GM21360 (cell line): ENCODE results near the gene KRTDAP.

Experiments
- ATAC-seq: cut with Tn5 transposase; IDR thresholded peaks from one replicate; pipeline ENCODE4 v1.9.1; 2021; ENCODE audit warnings: mild to moderate bottlenecking, moderate library complexity; ENCODE audit not compliant: unreplicated experiment

The KRTDAP gene, protein sequence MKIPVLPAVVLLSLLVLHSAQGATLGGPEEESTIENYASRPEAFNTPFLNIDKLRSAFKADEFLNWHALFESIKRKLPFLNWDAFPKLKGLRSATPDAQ

DNA sequence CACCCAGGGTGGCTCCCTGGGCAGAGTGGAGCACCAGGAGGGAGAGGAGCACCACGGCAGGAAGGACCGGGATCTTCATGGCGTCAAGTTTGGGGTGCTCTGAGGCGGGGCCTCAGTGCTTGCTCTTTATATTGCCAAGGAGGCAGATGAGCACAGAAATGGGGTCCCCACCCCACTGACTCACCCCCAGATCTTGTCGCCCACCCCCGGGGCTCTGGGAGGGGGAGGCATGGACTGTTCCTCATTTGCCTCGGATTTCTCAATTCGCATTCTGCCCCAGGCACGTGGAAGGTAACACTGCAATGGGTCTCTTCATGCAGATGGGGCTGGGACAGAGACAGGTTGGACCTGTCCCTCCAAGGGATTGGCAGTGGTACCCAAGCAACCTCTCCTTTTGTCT lies at the start of gene KRTDAP:
KRTDAP (minus strand) TSS at position 101 of the 400 bp plus-strand sequence; CDS start at position 79, 22 bp downstream.
- ATAC-seq: no peak

DNA sequence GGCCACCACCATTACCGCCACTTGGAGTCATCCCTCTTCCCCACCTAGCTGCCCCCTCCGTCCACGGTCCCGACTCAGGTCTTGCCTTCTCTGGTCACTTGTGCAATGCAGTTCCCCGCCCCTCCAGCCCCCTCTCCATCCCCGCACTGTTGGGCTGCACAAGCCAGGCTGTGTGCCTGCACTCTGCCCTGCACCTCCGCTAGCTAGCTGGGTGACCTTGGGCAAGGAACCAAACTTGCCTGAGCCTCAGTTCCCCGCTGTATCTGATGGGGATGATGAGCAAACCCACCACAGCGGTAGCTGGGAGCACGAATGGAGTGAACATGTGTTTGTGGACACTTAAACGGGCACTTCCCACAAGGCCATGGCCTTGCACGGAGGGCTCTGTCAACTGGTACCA lies 49.6 kb upstream of the KRTDAP start:
- ATAC-seq: no peak

DNA sequence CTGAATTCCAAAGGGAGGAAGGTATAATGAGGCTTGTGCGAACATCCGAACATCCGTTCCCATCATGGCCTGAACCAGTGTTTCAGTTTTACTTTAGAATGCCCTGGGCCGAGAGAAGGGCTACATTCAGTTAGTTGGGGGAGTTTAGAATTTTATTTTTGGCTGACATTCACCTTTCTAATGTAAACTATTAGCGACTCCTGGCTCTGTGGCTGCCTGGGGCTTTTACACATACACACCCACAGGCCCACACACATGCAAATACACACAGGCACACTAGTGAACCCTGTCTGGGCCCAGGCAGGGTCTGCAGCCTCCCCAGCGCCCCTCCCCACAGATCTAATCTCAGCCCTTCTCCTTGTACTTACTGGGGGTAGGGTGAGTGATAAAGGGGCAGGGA lies 49.0 kb upstream of the KRTDAP start:
- ATAC-seq: no peak

DNA sequence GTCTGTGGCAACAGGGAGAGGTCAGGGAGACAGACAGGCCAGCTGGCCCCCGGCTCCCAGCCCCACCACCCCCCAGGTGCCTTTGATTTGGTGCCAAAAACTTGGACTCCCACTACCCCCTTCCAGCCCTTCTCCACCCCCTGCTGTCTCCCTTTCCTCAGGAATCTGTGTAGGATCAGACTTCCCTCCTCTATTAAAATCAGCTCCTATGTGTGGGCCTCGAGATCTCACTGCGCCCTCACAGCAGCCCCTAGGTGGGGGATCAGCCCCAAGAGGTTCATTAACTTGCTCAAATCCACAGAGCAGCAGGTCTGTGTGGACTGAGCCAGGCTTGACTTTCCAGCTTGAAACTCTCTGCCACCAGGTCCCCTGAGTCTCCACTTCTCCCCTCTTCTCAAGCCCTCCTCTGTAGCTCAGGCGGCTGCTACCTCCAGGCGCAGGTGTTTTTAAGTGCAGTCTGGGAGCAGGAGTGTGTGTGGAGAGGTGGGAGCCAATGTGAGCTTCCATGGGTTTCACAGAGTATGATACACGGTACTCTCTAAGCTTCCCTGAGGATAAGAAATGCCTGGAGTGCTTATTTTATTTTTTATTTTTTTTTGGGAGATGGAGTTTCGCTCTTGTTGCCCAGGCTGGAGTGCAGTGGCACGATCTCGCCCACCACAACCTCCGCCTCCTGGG lies 44.7 kb upstream of the KRTDAP start:
- no peak for ATAC-seq

DNA sequence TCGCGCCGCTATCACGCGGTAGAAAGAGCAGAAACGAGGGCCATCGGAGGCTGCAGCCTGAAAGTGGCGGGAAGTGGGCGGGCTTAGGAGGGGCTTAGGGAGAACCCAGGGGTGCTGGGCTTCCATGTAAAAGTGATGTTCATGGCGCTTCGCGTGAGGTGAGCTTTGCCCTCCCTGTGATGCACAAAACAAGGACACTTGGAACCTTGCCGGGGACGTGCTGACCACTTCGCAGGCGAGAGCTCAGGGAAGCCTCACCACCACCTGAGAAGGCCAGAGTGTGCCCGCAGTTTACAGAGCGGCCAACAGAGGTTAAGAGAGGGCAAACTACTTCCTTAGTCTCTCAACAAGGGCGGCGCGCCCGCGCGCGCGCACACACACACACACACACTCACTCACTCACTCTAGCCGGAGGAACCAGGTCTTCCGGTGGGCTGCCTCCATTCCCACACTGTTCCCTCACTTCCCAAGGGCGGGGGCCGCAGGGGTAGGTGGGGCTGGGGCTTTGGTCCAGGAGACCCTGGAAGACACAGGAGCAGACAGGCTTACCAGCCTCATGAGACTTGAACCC lies 43.6 kb upstream of the KRTDAP start:
- no peak for ATAC-seq

DNA sequence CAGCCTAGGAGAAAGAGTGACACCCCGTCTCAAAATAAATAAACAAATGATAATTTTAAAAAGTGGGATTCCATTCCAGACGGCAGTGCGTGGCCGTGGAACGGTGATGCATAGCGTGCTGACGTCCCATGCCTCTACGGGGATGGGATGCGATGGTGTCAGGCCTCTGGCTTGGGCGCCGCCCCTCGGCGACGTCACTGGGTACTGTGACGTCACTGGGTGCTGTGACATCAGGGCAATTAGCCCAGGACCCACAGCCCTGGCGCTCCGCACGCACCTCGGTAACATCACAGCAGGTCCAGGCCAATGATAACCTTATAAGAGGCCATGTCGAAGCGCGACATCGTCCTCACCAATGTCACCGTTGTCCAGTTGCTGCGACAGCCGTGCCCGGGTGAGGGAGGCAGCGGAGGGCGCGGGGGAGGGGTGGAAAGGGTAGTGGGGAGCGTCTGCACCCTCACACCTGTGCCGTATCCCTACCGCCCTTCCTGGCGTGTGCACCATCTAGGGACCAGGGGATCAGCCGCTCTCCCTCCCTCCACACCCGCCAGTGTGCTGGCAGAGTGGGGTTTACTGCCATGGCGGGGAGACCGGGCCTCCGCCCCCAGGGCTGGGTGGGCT lies 43.0 kb upstream of the KRTDAP start, which contains the start of gene GAPDHS:
GAPDHS (plus strand) TSS at position 256 of the 621 bp plus-strand sequence; CDS start at position 328, 72 bp downstream.
- ATAC-seq: no peak

DNA sequence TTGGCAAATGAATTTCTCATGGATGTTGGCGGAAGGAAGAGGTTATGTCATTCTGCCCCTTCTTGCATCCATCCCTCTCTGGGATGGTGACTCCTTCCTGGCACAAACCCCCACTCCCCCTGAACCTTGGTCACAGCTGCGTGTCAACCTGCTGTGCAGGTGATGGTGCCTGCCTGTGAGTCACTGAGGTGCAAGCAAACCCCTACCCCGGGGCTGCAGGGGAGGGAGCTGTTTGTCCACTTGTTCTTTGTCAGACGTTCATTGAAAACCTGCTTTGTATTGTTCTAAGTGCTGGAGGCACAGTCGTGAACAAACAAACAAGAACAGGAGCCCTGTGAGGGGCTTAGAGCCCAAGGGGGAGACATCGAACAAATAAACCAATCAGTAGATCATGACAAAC lies 41.0 kb upstream of the KRTDAP start:
- no peak for ATAC-seq

DNA sequence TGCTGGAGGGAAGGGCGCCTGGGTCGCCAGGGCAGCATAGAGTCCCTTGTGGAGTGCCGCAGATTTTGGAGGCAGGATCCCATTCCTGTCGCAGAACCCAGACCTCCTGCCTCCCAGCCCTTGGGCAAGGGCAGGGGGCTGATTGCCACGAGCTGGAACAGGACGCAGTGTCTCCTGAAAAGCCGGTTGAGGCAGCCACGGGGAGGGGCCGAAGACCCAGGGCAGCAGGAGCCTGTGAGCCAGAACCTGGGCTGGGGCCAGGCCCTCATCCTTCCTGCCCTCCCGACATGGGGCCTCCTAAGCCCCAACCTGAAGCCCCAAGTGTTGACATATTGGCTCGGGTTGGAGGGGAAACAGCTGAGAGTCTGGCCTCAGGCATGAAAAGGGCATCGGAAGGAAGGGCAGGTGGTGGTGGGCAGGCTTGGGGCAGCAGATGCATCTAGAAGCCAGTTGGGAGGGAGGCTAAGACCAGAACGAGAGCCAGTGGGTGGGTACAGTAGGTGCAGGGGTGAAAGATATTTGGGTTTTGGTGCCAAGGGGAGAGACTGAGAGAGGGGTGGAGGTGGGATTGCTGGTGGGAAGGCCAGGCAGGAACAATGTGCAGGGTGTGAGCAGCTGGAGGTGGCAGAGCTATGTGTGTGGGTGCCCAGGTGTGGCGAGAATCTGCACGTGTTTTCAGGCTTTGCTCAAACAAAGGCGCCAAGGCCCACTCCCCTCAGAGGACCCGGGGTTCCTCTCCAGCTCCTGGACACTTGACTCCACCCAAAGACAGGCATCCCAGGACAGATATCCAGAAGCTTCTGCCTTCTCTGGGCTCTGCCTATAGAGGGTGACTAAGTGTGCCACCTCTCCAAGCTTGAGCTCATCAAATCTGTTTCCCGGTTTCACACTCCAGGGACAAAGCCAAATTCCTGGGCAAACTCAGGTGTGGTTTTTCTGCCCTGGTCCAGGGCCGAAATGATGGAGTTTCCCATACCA lies 39.3 kb upstream of the KRTDAP start:
- no peak for ATAC-seq

DNA sequence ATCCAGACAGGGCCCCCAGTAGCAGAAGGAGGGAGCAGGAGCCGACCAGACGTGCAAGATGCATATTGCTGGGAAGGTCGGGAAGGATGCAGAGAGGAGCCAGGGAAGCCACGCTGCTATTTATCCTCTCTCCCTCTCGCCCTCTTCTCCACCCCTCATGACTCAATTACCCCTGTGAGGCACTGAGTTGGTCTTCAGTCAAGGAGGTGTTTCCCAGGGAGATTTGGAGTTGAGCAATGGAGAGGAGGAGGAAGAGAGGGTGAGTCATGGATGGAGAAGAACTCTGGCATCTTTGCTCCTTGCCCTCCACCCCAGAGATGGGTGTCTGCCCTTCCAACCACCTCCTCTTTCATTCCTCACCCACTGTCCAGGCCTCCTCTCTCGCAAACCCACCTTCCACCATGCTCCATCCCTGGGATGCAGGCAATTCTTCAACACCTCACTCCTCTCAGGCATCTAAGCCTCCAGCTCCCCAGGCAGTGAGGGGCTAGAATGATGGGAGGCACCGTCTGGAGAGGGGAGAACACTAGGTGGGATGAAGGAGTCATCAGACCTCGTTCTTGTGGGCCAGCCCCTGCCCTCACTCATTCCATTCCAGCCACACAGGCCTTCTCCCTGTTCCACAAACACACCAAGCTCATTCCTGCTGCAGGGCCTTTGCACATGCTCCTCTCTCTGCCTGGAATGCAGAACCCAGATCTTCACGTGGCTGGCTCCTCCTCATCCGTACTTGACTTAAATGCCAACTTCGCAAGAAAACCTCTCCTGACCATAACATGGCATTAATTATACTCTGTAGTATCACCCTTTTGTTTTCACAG lies 38.2 kb upstream of the KRTDAP start, which contains the start of gene SBSN:
SBSN (minus strand) TSS at position 94 of the 821 bp plus-strand sequence; CDS start at position 64, 30 bp downstream.
- ATAC-seq: no peak

DNA sequence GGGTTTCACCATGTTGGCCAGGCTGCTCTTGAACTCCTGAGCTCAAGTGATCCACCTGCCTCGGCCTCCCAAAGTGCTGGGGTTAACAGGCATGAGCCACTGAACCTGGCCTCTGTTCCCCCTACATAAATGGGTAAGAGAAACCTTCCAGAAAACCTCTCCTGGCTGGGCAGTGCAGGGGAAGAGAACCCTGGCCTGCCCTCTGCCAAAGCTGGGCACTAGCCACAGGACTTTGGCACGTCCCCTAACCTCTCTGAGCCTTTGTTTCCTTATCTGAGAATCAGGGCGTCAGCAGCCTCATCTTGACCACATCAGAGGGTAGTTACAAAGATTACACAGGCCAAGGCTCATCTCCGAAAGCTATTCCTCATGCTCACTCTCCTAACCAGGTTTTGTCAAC lies 35.6 kb upstream of the KRTDAP start:
- no peak for ATAC-seq

DNA sequence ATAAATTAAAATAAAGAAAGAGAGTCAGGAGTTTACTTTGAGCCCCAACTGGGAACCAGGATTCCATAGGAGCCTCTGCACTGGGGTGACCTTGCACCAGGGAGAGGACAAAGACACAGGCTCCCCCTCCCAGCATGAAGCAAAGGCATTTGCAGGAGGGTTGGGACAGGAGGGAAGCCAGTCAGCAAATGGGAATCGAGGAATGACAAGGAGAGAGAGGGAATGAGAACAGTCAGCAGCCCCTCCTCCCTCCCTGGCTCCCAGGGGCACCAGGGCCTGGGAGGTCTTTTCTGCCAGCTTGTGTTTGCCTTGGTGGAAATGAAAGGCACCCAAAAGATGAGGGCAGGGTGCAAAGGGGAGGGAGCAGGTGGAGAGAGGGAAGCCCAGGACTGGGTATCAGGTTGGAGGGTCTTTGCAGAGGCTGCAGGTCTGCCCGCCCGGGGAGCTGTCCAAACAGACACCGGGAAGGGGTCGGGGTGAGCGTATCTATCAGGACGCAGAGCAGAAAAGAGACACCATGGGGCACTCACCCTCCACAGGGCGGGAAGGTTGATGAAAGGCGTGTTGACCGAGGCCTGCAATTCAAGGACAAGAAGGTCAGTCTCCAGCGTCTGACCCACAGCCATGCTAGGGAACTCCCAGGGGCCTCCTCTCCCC lies 34.0 kb upstream of the KRTDAP start:
- no peak for ATAC-seq

DNA sequence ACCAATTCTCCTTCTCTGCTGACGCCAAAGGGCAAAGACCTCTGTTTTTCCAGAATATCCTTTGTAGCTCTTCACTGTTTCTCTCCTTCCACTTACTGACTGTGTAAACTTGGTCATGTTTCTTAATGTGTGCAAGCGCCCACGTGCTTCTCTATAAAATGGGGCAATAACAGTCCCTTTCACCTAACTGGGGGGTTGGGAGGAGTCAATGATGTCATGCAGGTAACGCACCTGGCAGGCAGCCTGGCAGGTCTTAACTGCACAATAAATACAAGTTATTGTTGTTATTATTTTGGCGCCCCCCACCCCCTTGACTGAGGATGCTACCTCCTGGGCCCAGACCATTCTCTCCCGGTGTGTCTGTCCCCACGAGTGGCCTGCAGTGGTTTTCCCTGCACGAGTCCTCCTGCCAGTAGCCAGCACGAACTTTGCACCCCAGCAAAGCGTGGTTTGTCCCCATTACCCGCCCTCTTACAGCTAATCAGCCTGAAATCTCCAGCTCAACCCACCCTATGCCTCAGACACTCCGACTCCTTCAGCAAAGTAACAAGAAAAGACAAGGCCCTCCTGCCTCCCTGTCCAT lies 32.6 kb upstream of the KRTDAP start:
- no peak for ATAC-seq

DNA sequence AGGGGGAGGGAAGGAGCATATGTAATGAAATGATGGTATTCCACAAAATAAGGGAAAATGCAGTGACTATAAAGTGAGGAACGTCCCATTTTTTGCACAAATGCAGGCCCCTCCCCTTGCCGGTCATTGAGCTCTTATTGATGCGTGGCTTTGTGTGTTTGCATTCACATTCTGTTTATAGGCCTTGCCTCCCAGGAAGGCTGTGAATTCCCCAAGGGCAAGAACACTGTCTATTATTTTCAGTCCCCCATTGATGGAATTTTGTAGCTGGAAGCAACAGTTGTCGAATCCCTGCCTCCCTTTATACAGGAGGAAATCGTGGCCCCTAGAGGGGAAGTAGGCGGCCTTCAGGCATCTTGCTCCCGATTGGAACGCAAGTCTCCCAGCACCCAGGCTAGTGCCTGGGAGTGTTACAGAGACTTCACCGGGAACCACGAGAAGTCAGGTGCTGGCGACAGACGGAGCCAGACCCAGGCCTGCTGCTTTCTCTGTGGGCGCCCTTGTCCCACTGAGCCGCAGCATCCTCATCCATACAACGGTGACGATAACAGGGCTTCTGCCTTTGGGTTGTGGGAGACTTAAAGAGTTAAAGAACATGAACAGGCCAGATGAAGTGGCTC lies 31.0 kb upstream of the KRTDAP start:
- ATAC-seq: no peak

DNA sequence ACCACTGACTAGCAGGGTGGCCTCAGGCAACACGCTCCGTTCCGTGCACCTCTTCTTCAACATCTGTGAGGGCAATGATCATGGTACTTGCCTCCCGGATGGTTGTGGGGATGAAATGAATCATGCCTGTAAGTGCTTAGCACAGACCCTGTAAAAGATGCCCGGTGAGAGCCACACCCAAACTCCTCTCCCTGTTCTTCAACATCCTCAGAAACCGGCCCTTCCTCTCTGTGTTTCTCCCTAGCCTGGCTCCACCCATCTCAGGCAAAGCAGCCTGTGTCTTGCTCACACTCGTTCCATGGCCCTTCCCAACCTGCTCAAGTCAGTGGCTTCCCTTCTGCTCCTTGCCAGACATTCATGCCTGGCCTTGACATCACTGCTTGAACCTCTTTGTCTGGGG lies 29.0 kb upstream of the KRTDAP start:
- no peak for ATAC-seq

DNA sequence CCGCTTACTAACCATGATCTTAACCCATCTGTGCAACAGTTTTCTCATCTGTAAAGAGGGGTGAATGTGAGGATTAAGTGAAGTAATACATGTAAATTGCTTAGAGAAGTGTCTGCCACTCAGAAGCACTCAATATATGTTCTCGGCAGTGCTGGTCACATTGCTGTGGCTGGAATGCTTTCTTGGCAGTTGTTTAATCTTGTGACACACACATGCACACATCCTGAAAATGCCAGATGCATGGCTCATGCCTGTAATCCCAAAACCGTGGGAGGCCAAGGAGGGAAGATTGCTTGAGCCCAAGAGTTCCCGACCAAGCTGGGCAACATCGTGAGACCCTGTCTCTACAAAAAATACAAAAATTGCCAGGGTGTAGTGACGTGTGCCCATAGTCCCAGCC lies 28.0 kb upstream of the KRTDAP start:
- ATAC-seq: no peak

DNA sequence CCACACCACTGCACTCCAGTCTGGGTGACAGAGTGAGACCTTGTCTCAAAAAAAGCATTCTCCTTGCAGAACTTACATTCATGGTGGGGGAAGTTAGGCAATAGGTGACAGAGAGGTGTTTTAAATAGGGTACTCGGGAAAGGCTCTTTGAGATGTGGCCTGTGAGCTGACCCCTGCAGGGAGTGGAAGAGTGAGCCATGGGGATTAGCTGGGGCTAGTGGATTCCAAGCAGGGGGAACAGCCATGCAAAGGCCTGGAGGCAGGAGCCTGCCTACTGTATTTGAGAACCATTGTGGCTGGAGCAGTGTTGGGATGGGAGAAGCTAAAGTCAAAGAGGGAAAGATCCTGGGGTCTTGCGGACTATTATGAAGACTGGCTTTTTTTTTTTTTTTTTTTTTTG lies 27.1 kb upstream of the KRTDAP start:
- ATAC-seq: no peak

DNA sequence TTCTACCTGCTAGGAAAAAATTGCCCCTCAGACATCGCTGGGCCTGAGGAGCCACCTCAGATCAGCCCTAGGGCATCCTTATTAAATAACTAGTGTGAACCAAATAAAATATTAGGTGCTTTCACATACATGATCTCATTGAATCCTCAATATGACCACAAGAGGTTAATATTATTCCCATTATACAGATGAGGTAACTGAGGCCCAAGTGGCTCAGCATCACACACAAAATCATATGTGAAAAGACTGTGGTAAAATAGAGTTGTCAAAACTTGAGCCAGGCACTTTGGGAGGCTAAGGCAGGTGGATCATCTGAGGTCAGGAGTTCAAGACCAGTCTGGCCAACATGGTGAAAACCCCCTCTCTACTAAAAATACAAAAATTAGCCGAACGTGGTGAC lies 26.0 kb upstream of the KRTDAP start:
- no peak for ATAC-seq

DNA sequence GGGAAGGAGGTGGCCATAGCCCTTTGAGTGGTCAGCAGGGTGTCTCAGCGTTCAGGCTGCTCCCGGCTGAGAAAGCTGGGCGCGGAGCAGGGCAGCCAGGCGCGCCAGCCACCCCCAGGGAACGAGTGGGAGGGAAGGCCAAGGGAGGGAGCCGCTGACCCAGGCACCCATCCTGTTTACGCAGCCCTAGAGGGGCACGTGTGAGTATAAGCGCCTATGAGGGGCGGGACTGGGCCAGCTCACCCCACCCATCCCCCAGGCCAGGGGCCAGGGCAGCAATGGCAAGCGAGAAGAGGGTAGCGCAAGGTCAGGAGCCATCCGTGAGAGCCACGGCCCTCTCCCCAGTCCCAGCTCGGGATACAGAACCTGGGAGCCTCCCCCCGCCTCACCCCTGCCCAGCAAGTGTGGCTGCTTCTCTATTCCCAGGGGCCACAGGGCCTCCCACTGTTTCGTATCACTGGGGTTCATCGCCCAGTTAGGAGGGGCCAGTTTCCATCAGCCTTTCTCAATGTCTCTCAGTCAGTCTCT lies 24.1 kb upstream of the KRTDAP start:
- no peak for ATAC-seq
